GM04503 (cell line): Measurements from ENCODE around the gene BCL11A.

Experiments
- DNase-seq: peaks from one replicate; pipeline ENCODE4 v3.0.0-alpha.2; 2012; ENCODE audit warnings: low read depth

Gene BCL11A

DNA sequence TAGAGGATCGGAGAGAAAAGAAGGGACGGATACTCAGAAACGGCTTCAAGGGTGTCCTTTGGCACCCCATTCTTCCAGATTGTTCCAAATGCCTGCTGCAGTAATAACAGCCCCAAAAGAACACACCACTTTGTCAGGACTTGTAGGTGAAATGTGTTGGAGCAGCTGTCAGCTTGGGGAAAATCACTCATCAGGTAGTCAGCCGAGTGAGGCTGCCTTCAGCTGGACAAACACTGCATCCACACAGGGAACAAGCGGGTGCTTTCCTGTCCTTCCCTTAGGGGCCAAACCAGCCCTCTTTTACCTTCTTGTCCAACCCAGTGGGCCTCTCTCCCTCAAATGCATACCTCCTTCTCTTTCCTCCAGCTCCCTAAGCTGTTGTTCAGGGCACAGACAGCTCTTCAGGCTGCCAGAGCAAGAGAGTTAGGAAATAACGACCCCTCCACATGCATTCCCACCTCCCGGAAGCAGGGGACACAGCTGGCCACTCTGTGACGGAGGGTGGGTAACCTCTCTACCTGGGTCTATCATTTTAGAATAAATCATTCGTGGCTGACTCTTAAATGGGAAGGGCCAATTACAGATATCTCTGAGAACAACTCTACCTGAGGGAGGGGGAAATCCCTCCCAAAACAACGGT, 48.1 kb downstream of the BCL11A start:
- no peak for DNase-seq

DNA sequence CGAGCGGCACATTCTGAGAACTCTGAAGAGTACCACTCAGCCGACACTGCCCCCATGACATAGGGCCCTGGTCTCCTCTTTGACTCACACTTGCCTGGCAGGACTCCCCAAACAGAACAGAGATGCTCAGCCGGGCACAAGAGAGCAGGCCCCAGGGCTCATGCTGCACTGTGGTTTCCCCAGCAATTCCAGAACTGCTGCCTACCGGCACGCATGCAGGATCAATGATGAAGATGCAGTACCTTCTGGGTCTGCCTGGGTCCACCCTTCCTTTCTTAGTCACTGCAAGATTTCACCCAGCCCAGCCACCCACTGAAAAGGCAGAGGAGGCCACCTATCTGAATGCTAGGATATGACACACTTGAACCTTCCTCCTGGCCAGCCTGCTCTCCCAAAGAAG, 49.4 kb downstream of the BCL11A start:
- DNase-seq, result no peak

DNA sequence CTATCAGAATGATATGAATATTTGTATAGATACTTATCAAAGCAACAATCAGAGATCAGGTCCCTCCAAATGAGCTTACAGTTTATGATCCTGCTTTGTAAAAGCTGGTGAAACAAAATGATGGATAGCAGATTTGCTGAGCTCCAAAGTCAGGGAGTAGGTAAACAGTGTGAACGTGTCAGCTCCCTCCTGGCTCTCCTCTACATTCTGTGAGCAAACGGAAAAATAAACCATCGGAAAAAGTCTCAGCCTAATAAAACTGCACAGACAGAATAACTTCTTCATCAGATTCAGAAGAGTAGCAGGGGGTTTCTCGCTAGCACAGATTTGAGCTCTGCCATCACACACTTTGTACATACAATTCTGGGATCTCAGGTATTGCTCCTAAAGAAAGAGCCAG, 51.3 kb downstream of the BCL11A start:
- DNase-seq, result no peak

DNA sequence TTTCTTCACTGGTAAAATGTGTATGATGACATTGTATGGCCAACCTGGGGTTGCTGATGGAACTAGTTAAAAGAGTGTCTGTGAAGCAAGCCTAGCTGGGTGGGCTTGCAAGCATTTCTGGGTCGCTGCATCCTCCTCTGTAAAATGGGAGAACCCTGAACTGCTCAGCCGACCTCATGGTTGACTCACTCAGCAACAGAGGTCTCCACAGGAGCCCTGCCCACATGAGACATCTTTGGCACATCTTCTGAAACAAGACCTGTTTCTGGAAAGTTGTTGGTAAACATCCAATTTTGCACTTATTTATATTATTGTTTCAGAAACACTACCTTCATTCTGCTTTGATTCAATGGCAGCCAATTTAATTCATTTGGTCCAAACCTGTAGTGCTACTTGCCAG, 52.6 kb downstream of the BCL11A start:
- DNase-seq, result no peak

DNA sequence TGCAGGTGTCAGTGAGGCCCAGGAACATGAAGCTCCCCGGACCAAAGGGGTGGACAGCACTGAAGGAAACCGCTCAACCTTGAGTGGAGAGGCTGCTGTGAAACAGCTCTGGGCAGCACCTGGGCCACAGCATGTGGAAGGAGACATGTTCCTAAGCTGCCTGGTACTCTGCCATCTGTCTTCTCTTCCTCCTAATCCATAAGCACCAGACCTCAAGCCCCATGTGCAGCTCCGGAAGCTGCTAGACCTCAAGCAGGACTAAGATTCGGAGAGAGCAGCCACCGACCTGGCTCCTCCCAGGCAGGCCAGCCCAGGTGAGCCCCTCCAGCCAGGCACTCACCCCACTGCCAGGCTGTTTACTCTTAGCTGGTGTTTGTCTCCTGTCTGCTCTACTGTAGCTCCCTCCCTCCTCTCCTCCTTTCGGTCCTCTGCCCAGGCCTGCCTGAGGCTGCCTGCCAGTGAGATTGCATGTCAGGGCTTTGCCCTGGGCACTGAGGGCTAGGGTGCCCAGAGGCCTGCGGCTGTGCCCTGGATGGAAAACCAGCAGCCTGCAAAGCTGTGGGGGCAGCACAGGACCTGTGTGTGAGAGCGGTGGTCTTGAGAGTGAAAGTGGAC, 53.7 kb downstream of the BCL11A start:
- no peak for DNase-seq

DNA sequence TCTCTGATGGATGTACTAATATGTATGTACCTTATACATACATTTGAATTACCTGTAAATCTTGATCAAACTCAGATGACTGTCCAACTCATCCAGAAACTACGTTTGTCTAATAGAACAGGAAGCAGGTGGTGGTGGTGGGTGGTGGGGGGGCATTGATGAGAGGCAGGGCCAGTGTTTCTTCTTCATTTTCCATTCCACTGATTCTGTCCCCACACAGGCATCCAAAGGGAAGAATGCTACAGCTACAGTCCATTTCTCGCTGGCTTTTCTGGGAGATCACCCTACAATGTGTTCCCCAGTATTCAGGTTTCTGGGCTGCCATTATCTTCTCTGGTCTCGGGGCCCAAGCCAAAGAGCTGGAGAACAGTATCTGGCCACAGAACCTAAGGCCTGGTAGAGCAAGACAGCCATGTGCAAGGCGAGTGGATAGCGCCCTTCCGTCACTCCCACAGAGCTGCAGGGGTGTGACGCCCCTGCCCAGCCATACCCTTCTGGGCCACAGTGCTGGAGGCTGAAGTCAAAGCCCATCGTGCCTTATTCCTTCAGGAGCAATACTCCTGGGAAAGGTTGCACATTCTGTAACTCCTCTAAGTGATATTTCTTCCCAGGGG, 54.5 kb downstream of the BCL11A start:
- no peak for DNase-seq

DNA sequence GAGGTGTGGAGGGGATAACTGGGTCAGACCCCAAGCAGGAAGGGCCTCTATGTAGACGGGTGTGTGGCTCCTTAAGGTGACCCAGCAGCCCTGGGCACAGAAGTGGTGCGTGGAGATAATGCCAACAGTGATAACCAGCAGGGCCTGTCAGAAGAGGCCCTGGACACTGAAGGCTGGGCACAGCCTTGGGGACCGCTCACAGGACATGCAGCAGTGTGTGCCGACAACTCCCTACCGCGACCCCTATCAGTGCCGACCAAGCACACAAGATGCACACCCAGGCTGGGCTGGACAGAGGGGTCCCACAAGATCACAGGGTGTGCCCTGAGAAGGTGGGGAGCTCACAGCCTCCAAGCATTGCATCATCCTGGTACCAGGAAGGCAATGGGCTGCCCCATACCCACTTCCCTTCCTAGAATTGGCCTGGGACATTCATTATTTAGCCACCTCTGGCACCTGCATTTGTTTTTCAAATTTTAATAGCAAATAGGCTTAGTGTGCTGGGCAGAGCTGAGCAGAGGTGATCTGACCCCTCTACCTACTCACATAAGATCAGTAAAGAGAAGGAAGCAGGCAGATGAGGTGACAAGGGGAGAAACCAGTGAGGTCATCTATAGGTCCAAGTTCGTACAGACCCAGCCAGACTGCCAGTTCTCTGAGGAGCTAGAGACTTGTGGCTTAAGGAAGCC, 55.2 kb downstream of the BCL11A start:
- DNase-seq, result no peak

DNA sequence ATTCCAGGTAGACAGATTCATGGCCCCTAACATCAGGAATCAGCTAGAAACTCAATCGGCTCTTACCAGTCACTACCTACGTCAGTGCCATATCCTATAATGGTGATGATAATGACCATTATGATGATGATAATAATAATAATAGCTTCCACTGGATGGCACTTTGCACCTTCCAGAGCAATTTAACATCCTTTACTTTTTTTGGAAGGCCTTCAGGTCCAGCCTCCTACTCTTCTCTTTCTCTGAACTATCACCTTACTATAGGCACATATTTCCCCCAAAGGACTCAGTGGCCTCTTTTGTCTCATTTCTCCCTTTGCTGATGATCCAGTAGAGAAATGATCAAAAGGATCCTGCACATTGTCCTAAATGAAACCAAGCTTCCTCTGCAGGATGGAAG, 56.0 kb downstream of the BCL11A start:
- no peak for DNase-seq

DNA sequence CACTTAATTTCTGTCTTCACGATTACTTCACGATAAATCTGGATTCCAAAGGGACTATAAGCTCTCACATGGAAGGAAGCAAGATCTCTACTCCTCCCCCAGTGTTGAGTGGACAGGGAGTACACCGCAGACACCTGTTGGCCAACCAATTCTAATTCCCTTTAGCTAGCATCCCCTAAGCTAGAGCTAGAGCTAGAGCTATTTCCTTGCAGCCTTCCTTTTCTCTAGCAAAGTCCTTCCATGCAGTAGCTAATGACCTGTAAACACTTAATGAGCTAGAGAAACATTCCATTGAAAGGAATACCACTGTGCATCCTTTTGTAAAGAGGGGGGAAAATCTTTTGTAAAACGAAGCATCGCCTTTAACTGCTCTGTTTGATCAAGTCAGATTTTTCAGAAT, 56.5 kb downstream of the BCL11A start:
- no peak for DNase-seq

DNA sequence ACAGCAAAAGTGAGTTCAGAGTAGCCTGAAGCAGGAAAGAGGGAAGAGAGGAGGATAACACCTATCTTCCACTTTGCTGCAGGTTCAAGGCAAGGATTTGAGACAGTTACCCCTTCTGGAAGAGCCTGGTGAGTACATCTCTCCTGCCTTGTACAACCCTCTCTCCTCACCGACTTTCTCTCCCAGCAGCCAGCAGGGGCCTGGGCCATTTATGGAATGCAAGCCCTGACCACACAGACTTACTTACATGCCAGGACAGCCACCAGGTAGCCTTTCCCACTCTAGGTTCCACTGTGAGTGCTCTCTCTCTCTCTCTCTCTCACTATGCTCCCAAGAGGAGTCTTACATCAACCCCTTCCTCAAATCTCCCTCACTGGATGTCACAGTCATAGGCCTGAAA, 57.0 kb downstream of the BCL11A start:
- no peak for DNase-seq

DNA sequence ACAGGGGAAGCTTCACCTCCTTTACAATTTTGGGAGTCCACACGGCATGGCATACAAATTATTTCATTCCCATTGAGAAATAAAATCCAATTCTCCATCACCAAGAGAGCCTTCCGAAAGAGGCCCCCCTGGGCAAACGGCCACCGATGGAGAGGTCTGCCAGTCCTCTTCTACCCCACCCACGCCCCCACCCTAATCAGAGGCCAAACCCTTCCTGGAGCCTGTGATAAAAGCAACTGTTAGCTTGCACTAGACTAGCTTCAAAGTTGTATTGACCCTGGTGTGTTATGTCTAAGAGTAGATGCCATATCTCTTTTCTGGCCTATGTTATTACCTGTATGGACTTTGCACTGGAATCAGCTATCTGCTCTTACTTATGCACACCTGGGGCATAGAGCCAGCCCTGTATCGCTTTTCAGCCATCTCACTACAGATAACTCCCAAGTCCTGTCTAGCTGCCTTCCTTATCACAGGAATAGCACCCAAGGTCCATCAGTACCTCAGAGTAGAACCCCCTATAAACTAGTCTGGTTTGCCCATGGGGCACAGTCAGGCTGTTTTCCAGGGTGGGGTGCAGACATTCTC, 58.3 kb downstream of the BCL11A start:
- no peak for DNase-seq

DNA sequence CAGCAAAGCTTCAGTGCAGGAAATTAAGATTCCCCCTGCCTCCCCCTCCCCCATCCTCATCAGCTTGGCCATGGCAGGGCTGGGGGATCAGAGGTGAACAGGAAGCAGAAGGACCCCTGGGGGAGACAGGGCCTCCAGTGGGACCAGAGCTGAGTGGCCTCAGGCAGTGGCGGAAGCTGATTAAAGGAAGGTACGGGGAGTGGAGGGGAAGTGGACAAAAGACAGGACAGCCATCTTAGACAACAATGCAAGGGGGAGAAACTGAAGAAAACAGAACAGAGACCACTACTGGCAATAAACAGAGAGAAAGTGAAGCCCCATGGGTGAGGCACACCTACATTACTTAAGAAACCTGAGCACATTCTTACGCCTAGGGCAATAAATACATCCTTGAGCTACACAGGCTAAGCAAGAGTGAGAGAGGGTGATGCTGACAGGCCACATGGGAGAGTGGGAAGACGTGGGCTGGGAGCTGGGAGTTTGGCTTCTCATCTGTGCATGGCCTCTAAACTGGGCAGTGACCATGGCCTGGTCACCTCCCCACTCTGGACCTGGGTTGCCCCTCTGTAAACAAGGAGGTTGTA, 59.6 kb downstream of the BCL11A start:
- no peak for DNase-seq

DNA sequence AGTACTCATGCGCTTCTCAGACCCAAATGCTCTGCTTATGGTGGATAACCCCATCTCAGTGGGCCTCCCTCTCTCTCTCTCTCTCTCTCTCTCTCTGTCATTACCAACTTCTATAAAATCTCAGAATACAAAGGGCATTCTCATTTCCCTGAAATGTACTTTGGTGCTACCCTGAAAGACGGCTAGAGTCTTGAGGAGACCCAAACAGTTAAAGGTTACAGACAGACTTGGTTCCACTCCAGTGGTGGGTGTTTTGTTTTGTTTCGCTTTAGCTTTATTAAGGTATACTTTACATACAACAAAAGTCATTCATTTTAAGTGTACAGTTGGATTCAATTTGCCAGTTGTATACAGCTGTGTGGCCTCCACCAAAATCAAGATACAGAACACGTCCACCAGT, 60.9 kb downstream of the BCL11A start:
- DNase-seq, result no peak

DNA sequence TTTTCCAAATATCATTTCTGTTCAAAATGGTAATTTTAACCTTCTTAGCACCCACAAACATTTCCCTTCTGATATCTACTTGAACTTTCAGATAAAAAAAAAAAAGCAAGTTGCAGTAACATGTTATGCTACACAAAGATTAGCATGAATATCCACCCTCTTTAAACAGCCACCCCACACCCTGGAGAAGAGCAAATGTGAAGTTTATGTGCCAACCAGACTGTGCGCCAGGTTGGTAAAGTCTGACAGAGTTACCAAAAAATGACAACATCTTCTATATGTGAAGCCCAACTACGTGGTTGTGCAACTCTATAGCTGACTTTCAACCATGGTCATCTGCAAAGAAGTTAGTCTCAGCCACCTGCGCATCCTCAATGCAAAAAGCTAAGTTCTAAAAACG, 62.6 kb downstream of the BCL11A start:
- DNase-seq, result no peak

DNA sequence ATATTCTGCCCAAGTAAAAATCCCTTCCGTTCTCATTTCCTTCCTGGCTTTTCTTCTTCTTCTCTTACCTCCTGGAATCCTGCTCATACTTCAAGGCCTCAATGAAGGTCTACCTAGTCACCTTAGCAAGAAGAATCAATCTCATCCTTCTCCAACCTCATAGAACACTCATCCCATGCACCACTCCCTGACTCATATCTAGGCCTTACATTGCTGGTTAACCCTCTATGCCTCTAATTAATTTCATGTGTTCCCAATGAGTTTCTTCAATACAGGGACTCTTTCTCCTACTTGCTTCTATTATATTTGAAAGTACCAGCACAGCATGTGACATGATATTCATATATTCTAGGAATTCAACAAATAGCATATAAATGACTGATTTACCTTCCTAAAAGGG, 63.0 kb downstream of the BCL11A start:
- DNase-seq, result no peak

DNA sequence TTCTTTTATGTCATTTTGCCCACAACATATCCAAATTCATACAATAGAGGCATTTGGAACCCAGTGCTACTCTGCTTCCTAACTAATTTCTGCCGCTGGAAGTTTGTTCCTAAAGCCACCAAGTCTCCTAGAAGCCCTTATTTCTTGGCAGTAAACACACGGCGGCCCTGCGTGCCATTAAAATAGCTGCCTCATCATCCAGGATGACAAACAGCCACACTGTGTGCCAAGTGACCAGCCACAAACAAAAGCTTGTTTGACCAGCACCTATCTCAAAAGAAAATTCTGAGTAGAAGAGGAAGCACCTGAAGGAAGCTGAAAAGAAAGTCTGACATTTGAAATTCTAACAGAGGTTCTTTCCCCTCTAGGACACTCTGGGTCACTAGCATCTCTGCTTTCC, 64.2 kb downstream of the BCL11A start:
- DNase-seq, result no peak

DNA sequence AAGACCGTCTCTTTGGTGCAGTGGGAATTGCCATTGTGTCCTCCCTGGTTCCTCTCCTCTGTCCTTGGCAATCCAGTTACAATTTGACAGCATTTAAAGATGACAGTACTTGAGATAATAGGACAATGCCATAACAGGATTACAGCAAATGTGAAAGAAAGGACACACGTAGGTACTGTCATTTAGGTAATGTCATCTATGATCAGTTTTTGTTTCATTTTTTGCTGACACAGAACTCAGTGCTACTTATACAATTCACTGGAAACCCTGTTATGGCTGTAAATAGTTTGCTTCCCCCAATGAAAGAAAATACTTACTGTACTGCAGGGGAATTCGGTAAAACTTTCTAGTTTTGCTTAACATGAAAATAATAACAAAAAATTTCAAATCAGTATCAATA, 65.2 kb downstream of the BCL11A start:
- no peak for DNase-seq

DNA sequence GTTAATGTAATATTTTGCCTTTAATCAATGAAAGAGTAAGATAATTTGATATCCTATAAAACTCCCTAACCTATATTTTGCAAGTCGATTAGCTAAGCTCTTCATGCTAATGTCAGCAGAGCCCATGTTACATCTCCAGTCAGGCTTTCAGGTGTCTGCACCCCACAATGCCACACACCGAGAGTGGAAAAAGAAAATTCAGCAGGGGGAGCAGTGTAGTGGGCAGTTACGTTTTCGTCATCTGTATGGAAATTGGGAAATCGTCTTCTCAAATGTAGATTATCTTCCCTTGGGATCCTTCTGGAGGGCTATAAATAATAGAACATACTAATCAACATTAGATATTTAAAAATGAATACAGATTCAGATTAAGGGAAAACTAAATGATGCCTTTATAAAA, 66.3 kb downstream of the BCL11A start:
- no peak for DNase-seq

DNA sequence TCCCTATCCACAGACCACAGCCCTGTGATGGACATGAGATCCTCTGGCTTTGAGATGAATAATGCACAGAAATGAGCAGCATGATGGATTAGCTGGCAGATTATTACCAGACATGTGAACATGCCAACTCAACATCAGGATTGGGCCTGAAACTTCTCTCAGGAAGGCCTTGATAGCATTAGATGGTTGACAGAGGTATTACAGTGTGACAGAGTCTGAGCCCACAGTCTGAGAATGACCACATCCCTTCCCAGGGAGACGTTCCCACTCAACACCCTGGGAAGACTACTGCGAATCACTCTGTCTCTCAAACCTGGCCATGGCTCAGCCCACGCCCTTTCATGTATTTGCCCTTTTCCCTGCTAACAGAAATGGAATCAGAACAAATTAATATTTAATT, 66.9 kb downstream of the BCL11A start:
- DNase-seq, result no peak

DNA sequence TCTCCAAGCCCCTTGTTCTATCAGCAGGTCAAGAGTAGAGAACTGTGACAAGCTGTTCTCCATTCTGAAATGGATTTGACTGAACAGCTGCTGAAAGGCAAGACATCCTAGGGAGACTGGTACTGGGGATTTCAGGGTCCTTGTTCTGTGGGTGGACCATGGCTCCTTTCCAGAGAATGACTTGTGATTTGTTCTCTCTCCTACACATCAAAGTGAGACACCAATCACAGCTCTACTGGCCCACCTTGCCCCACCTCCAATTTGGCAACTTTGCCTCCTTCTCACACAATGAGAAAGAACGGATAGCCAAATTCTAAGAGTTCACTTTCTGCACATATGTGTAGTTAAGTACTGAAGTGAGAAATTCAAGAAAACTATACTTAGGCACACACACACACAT, 67.4 kb downstream of the BCL11A start:
- no peak for DNase-seq

DNA sequence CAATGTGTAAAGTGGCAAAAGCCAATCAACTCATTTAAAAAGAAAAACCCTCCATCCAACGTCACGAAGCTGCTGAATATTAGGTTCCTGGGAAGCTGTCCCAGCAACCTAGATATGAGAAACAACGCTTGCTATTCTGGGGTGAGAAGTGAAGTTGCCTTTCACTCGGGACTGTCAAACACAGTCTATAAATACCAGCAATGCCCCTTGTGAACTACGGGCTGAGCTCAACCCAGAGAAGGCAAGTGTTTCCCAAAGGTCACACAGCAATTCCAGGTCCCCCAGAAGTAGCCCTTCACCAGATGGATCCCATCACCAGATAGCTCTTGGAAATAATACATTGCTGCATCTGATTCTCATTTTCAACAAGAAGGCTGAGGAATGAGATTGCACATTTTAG, 67.9 kb downstream of the BCL11A start:
- no peak for DNase-seq

DNA sequence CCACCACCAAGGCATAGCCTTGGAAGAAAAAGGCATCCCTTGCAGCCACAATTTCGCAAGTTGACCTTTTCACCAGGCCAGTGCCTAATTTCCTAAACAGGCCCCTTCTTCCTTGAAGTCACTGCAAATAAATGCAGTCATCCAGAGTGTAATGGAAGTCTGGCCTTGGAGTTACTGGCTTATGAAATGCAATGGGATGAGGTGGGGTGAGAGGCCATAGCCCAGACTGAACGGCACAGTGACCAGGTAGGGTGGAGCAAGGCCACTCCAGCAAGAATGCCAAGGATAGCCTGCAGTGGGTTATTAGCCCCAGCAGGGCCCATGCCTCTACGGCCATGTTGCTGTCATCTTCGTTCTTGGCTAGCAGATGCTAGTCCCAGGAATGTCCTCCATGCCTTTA, 68.4 kb downstream of the BCL11A start:
- no peak for DNase-seq
